ENCODE data around the gene WFDC8. TPM values are rescaled to one million over a fixed set of nuclear protein-coding genes. Genes with fewer than 3 reads are reported as not detected.

Gene WFDC8
- total RNA-seq, 2 donors from 2014 or later = not detected

DNA sequence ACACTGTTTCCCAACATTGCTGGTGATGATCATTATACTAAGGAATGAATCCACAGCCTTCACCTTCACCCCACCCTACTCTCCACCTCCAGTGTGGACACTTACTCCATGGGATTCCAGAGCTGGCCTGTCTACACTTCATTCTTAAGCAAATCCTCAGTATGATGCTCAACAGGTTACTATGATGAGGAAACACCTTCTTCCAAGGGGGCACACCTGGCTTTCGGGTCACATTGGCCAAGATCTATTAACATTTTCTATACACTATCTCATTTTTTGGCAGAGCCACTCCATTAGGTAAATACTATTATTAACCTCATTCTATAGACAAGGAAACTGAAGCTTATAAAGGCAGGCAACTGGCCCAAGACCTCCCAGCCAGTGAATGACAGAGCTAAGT is 23.9 kb downstream of the WFDC8 start:
- intact Hi-C loops (cut with DNase I) = no loop called here
- no peaks in the 10 kb centered on the region for H3K9me3 ChIP-seq
- no peak for TF ChIP-seq POLR2AphosphoS5 (IDR thresholded peaks at IDR 0.05)
- TF ChIP-seq CTCF (IDR thresholded peaks at IDR 0.05) = no peak
- TF ChIP-seq POLR2A (IDR thresholded peaks at IDR 0.05) = no peak
- H3K36me3 ChIP-seq = no peaks in the 10 kb centered on the region
- no peak overlapping the region for H3K4me3 ChIP-seq
- H3K4me1 ChIP-seq (replicated peaks) = no peaks in the 10 kb centered on the region
- H3K27me3 ChIP-seq (replicated peaks; ENCODE audit: insufficient read depth) = no peaks in the 10 kb centered on the region
- H3K27ac ChIP-seq = no peak overlapping the region
- 88% methylated on average over 1 of the region's 1 CpG for WGBS
- DNase-seq (ENCODE audit: low spot score) = no peak

DNA sequence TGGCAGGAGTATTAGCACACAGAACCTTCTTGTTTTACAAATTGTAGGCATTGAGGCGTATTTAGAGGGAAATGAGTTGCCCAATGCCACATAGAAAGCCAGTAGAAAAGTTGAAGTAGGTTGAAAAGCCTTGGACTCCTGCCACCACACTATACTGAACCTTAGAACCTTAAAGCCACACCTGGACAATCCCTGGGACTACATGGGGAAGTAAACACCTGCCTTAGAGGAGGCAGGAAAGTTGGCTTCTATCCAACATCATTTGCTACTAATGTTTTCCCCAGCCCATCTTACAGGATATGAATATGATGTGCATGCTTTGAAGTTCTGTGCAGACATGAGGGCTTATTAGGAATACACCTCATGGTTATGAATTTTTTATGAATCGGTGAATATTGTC is 26.6 kb downstream of the WFDC8 start:
- intact Hi-C loops (cut with DNase I) = no loop called here
- no peak for DNase-seq (ENCODE audit: low spot score)
- WGBS = 90% methylated on average over 2 of the region's 2 CpGs
- Histone ChIP-seq H3K4me1 (replicated peaks) (no peaks in the 10 kb centered on the region), H3K27me3 (replicated peaks; ENCODE audit: insufficient read depth) (no peaks in the 10 kb centered on the region), H3K9me3 (no peaks in the 10 kb centered on the region), H3K36me3 (no peaks in the 10 kb centered on the region), H3K4me3 (no peak overlapping the region), H3K27ac (no peak overlapping the region)
- no peak for TF ChIP-seq POLR2AphosphoS5 (IDR thresholded peaks at IDR 0.05)
- no peak for TF ChIP-seq CTCF (IDR thresholded peaks at IDR 0.05)
- TF ChIP-seq POLR2A (IDR thresholded peaks at IDR 0.05) = no peak

DNA sequence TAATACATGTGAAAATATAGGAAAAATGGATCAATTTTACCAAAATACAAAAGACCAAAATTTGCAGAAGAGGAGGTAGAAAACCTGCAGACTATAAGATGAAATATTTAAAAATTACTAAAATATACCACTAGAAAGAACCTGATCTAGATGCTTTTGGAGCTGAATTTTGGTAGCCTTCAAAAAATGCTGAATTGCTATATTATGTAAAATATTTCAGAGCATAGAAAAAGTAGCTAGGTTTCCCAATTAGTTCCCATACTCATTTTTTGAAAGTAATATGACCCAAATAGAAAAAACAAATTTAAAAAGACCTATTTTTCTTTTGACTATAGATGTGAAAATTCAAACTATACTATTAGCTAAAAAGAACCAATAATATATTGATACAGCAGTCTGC is 28.3 kb downstream of the WFDC8 start:
- H3K4me1 ChIP-seq (replicated peaks) = no peaks in the 10 kb centered on the region
- intact Hi-C loops (cut with DNase I) = no loop called here
- H3K4me3 ChIP-seq = no peak overlapping the region
- H3K27ac ChIP-seq = no peak overlapping the region
- no peak for DNase-seq (ENCODE audit: low spot score)
- TF ChIP-seq CTCF (IDR thresholded peaks at IDR 0.05) = no peak
- TF ChIP-seq POLR2AphosphoS5 (IDR thresholded peaks at IDR 0.05) = no peak
- no peak for TF ChIP-seq POLR2A (IDR thresholded peaks at IDR 0.05)
- no peaks in the 10 kb centered on the region for H3K9me3 ChIP-seq
- H3K27me3 ChIP-seq (replicated peaks; ENCODE audit: insufficient read depth) = no peaks in the 10 kb centered on the region
- no peaks in the 10 kb centered on the region for H3K36me3 ChIP-seq

- intact Hi-C loops (cut with DNase I) = no loop called here
- DNase-seq (ENCODE audit: low spot score) = no peak
- no peaks in the 10 kb centered on the region for H3K4me1 ChIP-seq (replicated peaks)
- no peak overlapping the region for H3K27ac ChIP-seq
- no peak overlapping the region for H3K4me3 ChIP-seq
- no peak for TF ChIP-seq POLR2A (IDR thresholded peaks at IDR 0.05)
- TF ChIP-seq POLR2AphosphoS5 (IDR thresholded peaks at IDR 0.05) = no peak
- no peak for TF ChIP-seq CTCF (IDR thresholded peaks at IDR 0.05)
- no peaks in the 10 kb centered on the region for H3K27me3 ChIP-seq (replicated peaks; ENCODE audit: insufficient read depth)
- H3K36me3 ChIP-seq = no peaks in the 10 kb centered on the region
- H3K9me3 ChIP-seq = no peaks in the 10 kb centered on the region
- 87% methylated on average over 7 of the region's 7 CpGs for WGBS
Observed at GRCh38 chr20:45548410-45548809, 30.7 kb downstream of the WFDC8 start.

DNA sequence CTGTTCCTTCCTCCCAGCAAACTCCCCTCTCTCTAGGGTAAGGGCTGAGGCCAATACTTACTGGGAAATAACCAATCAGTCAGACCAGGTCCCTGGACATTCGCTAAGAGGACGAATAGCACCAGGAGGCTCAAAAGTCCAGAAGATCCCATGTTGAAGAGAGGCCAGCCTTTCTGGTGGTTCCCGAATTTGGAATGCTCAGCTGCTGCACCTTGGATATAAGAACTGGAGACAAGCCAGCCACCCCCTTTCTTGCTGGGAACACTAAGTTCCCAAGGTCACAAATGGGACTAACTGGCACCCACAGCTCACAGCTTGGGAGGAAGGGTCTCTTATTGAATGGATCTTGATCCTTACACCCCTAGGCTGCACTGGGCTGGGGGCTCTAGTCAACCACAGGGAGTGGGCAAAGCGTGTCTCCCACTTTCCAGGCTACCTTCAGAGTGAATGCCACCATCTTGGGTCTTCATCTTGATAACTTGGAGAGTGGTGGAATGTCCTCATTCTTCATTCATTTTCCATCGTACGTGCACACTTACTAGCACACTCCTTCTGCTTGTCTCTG is 31.8 kb downstream of the WFDC8 start, which contains the start of gene EPPIN:
EPPIN (minus strand) TSS at position 196 of the 565 bp plus-strand sequence; CDS start at position 152, 44 bp downstream.
- 75% methylated on average over 6 of the region's 6 CpGs for WGBS
- intact Hi-C loops (cut with DNase I) = no loop called here
- DNase-seq (ENCODE audit: low spot score) = no peak
- Histone ChIP-seq H3K9me3 (no peaks in the 10 kb centered on the region), H3K4me3 (no peak within 1 kb of the TSS), H3K27me3 (replicated peaks; ENCODE audit: insufficient read depth) (no peaks in the 10 kb centered on the region), H3K36me3 (no peaks in the 10 kb centered on the region), H3K27ac (no peak within 1 kb of the TSS), H3K4me1 (replicated peaks) (no peaks in the 10 kb centered on the region)
- no peak for TF ChIP-seq POLR2AphosphoS5 (IDR thresholded peaks at IDR 0.05)
